AG09319 (cell line): Measurements from ENCODE around the gene RUNX1.

ENCODE experiments used
- DNase-seq: peaks from one replicate; pipeline ENCODE4 v3.0.0-alpha.2; 2010; ENCODE audit warnings: low read depth; ENCODE audit errors: extremely low read depth
- TF ChIP-seq, protein P1 (sequence below): IDR thresholded peaks from 2 replicates; pipeline ENCODE4 v1.5.1; 2011; ENCODE audit warnings: low read depth, mild to moderate bottlenecking, inconsistent platforms, low read length, moderate library complexity

RUNX1 gene

DNA sequence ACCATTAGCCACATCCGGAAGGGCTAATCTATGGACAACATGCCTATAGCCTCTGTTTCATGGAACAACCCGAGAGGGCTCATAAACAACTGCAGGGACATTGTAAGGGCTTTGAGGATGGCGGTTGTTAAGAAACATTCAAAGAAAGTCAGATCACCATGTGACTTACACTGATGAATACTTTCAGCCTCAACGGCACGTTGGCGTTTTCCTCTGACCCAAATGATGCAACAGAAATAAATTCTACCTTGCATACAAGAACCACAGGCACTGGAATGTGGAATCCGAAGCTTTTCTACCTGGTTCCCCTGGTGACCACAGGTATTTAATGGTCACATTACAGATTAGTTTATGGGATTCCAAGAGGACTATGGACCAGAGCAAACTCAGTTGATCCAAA, 273.3 kb downstream of the RUNX1 start:
- no peak for DNase-seq
- TF ChIP-seq, protein P1, sequence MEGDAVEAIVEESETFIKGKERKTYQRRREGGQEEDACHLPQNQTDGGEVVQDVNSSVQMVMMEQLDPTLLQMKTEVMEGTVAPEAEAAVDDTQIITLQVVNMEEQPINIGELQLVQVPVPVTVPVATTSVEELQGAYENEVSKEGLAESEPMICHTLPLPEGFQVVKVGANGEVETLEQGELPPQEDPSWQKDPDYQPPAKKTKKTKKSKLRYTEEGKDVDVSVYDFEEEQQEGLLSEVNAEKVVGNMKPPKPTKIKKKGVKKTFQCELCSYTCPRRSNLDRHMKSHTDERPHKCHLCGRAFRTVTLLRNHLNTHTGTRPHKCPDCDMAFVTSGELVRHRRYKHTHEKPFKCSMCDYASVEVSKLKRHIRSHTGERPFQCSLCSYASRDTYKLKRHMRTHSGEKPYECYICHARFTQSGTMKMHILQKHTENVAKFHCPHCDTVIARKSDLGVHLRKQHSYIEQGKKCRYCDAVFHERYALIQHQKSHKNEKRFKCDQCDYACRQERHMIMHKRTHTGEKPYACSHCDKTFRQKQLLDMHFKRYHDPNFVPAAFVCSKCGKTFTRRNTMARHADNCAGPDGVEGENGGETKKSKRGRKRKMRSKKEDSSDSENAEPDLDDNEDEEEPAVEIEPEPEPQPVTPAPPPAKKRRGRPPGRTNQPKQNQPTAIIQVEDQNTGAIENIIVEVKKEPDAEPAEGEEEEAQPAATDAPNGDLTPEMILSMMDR: no peak

DNA sequence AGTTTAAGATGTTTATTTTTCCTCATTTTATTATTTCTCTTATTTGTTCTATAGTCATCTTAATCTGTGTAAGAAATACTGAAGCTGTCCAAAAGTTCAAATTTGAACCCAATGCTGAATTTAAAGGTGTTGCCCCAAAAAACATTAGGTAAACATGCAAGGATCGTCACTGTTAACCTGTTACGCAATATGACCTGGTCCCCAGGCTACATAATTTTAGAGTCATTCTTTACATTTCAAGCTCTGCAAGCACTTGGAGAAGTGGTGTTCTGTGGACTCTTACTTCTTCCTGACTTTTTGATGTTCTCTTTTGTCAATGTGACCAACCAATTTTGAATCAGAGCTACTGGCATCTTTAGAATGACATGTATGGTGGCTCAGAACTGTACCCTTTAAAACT, 274.4 kb downstream of the RUNX1 start:
- TF ChIP-seq, protein P1: no peak
- no peak for DNase-seq

DNA sequence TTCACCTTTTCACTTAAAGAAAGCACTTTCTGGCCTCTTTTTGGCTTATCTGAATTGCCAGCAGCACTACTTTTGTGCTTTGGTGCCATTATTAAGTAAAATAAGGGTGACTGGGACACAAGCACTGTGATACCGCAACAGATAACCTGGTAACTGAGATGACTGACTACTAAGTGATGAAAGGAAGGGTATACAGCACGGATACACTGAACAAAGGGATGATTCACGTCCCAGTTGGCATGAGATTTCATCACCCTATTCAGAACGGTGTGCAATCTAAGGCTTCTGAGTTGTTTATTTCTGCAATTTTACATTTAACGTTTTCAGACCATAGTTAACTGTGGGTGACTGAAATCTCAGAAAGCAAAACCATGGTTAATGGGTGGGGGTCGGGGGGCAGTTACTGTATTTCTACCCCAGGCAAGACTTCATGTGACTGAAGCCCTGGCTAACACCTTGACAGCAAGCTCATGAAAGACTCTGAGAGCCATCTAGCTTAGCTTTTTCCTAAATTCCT, 277.5 kb downstream of the RUNX1 start:
- TF ChIP-seq, protein P1: no peak
- no peak for DNase-seq

DNA sequence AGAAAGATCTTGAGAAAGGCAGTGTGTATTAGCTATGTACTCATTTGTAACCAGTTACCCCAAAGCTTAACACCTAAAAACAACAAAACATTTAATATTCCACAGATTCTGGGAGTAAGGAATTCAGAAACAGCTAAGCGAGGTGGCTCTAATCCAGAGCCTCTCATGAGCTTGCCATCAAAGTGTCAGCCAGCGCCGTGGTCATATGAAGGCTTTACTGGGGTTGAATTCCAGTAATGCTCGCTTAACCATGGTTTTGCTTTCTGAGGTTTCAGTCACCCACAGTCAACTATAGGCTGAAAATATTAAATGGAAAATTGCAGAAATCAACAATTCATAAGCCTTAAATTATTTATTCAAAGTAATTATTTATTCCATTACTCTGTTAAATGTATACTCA, 278.5 kb downstream of the RUNX1 start:
- TF ChIP-seq, protein P1: no peak
- DNase-seq: no peak

DNA sequence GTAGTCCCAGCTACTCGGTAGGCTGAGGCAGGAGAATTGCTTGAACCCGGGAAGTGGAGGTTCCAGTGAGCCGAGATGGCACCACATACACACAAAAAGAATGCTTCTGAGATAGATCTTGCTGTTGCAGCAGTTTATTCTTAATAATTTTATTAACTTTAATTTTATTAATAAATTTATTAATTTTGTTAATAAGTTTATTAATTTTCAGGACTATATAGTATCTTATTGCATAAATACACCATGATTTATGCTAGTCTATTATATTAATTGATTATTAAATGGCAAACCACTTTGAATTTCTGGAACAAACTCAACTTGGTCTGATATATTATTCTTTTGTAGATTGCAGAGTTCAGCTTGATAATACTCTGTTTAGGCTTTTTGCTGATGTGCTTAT, 280.8 kb downstream of the RUNX1 start:
- TF ChIP-seq, protein P1: no peak
- DNase-seq: no peak

DNA sequence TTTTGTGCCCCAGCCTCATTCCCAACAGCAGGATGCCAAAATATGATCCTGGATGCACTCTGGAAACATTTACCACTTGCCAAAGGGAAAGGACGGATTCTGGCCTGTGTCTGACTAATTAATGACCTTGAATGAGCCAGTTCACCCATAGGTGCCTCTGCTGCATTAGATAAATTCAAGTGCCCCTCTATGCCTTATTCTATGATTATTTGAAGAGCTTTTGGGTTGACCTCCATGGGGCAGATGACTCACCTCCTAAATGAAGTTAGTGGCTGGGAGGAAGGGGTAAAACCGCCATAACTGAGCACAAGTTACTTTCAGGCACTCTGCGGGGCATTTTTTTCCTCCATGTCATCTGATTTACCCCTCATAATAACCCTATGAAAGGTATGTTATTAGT, 282.2 kb downstream of the RUNX1 start:
- TF ChIP-seq, protein P1: no peak
- DNase-seq: no peak

DNA sequence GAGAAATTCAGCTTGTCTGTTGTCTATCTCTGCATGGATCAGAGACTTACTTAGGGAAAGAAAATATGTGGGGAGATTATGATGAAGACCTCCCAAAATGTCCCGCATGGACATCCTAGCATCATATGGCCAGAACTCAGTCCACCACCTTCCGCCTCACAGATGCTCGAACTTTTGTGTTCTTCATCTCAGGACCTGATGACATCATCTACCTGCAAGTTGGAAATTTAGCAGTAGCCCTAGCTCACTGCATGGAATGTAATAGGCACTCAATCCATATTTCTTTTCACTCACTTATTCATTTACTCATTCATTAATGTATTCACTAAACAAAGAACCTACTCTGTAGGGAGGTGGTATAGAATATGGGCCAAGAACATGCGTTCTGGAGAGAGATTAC, 283.5 kb downstream of the RUNX1 start:
- no peak for DNase-seq
- TF ChIP-seq, protein P1: no peak
